Panc1 (cell line): ENCODE data around the gene HNRNPM. TPM values are rescaled to one million over a fixed set of nuclear protein-coding genes. Genes with fewer than 3 reads are reported as not detected.

Experiments used
- ATAC-seq: fragments of 200-7000 bp; cut with Tn5 transposase; 2 replicates; pipeline ENCODE4 v1.9.1; 2020; ENCODE audit warnings: mild to moderate bottlenecking, moderate library complexity
- BruUV-seq: library from RNA; stranded (reverse); fragments of 400-500 nt; replicated peaks from 2 replicates; lab custom pipeline; 2021; lab: Mats Ljungman, UMichigan
- CTCF ChIA-PET: fragments of 300-600 bp; sonication (Branson Sonifier 250); formaldehyde crosslinking; loops from one replicate; lab custom pipeline; 2022; ENCODE audit warnings: antibody characterized with exemption; lab: Charles Lee
- POLR2A ChIA-PET: fragments of 300-600 bp; sonication (Branson Sonifier 250); formaldehyde crosslinking; loops from one replicate; lab custom pipeline; 2022; ENCODE audit warnings: antibody characterized with exemption; lab: Charles Lee
- DNase-seq: peaks from one replicate; pipeline ENCODE4 v3.0.0-alpha.2; 2010; ENCODE audit warnings: low read depth, low spot score
- H3K27ac ChIP-seq: 2 replicates; pipeline ENCODE4 v1.5.1; 2011; ENCODE audit warnings: mild to moderate bottlenecking, low read length, inconsistent platforms
- H3K27me3 ChIP-seq: fragments of 200-500 bp; sonication (Bioruptor generic); 2 replicates; pipeline ENCODE4 v1.6.0; 2014; ENCODE audit warnings: low read length, inconsistent platforms; ENCODE audit not compliant: control insufficient read depth, insufficient read depth
- H3K36me3 ChIP-seq: fragments of 200-500 bp; sonication (Bioruptor generic); 2 replicates; pipeline ENCODE4 v1.5.1; 2014; ENCODE audit warnings: inconsistent platforms, mild to moderate bottlenecking, low read length, moderate library complexity; ENCODE audit not compliant: control insufficient read depth, insufficient read depth
- H3K4me1 ChIP-seq: 2 replicates; pipeline ENCODE4 v1.5.1; 2011; ENCODE audit warnings: inconsistent platforms, mild to moderate bottlenecking, low read length, moderate library complexity; ENCODE audit not compliant: control insufficient read depth, insufficient read depth
- H3K4me3 ChIP-seq, 2 experiments: 2 replicates each; pipeline ENCODE4 v1.5.1; 2011 to 2012; ENCODE audit warnings: low read depth in 2 of 2, low read length in 2 of 2, mild to moderate bottlenecking in 2 of 2, inconsistent platforms in 1 of 2, moderate library complexity in 1 of 2
- H3K9me3 ChIP-seq: fragments of 200-500 bp; sonication (Bioruptor generic); 2 replicates; pipeline ENCODE4 v1.5.1; 2014; ENCODE audit warnings: low read depth, mild to moderate bottlenecking, inconsistent platforms, low read length, moderate library complexity; ENCODE audit not compliant: control insufficient read depth, insufficient read depth
- CTCF ChIP-seq: fragments of 450-650 bp; IDR thresholded peaks from 2 replicates; pipeline ENCODE4 v1.5.1; 2017; ENCODE audit warnings: mild to moderate bottlenecking
- POLR2AphosphoS5 ChIP-seq: IDR thresholded peaks from 2 replicates; pipeline ENCODE4 v1.6.1; 2012; ENCODE audit warnings: mild to moderate bottlenecking, low read depth, low read length, moderate library complexity
- REST ChIP-seq, 2 experiments: IDR thresholded peaks; 2 replicates each; pipeline ENCODE4 v1.6.1; 2011 to 2012; ENCODE audit warnings: low read depth in 2 of 2, control low read depth in 1 of 2, low read length in 1 of 2, mild to moderate bottlenecking in 1 of 2, moderate library complexity in 1 of 2; ENCODE audit not compliant: insufficient read depth in 1 of 2
- SIN3A ChIP-seq: IDR thresholded peaks from 2 replicates; pipeline ENCODE4 v1.6.1; 2012; ENCODE audit warnings: low read depth, mild to moderate bottlenecking, low read length, moderate library complexity, borderline replicate concordance; ENCODE audit not compliant: insufficient read depth
- TCF7L2 ChIP-seq: IDR thresholded peaks from 2 replicates; pipeline ENCODE4 v1.6.1; 2011; ENCODE audit warnings: mild to moderate bottlenecking, low read depth, low read length, inconsistent platforms
- in situ Hi-C: cut with HindIII; loops from 2 replicates; pipeline ENCODE4 v1.10.0; 2016; ENCODE audit warnings: low sequenced_read_pairs, low pct_unique_long_range_greater_than_20kb
- intact Hi-C: fragments of 100-400 bp; cut with micrococcal nuclease; formaldehyde crosslinking; loops from one replicate; pipeline ENCODE4 v1.10.0; 2022; ENCODE audit not compliant: unreplicated experiment
- total RNA-seq: library from RNA; stranded (reverse); gene quantifications from one replicate; pipeline ENCODE4 v1.2.1, GENCODE V29; 2021; ENCODE audit not compliant: unreplicated experiment

Gene HNRNPM
- total RNA-seq, 1 experiment from 2014 or later = 225 TPM

- H3K27me3 ChIP-seq = no peaks in the 10 kb centered on the region
- intact Hi-C loops (no loop called here), in situ Hi-C loops (no loop called here)
- H3K4me3 ChIP-seq = no peak overlapping the region
- no peak for DNase-seq
- TF ChIP-seq POLR2AphosphoS5 (no peak; the same call in 1 of the 2 replicates), CTCF (no peak), SIN3A (no peak)
- no peaks in the 10 kb centered on the region for H3K4me1 ChIP-seq
- H3K36me3 ChIP-seq = peaks cover 3% of the 10 kb centered on the region; the same call in 1 of the 2 replicates
- ChIA-PET POLR2A (no interaction called here), CTCF (no interaction called here)
- no peak overlapping the region for H3K27ac ChIP-seq
- BruUV-seq = no TSS peak
- H3K9me3 ChIP-seq = no peaks in the 10 kb centered on the region
- peak; percentile 24; the same call in 1 of the 2 replicates for ATAC-seq
Measured at GRCh38 chr19:8490395-8490760, 45.6 kb downstream of the HNRNPM start.

- Histone ChIP-seq H3K27ac (no peak overlapping the region), H3K9me3 (no peaks in the 10 kb centered on the region), H3K36me3 (no peaks in the 10 kb centered on the region), H3K4me3 (no peak overlapping the region), H3K27me3 (no peaks in the 10 kb centered on the region), H3K4me1 (no peaks in the 10 kb centered on the region)
- in situ Hi-C loops = no loop called here
- DNase-seq (no peak), ATAC-seq (no peak)
- POLR2A ChIA-PET = no interaction called here
- no TSS peak for BruUV-seq
- CTCF ChIA-PET = no interaction called here
- TF ChIP-seq CTCF (no peak), TCF7L2 (no peak), REST (IDR thresholded peaks at IDR 0.05; ENCODE audit: insufficient read depth in 1 of 2, low read depth in 2 of 2, low read length in 1 of 2) (no peak), POLR2AphosphoS5 (no peak), SIN3A (no peak)
- intact Hi-C loops = no loop called here
Measured at GRCh38 chr19:8490873-8491272, 46.1 kb downstream of the HNRNPM start.

- Histone ChIP-seq H3K9me3 (no peaks in the 10 kb centered on the region), H3K27me3 (no peaks in the 10 kb centered on the region), H3K27ac (no peak overlapping the region), H3K36me3 (no peaks in the 10 kb centered on the region), H3K4me1 (no peaks in the 10 kb centered on the region), H3K4me3 (no peak overlapping the region)
- intact Hi-C loops (no loop called here), in situ Hi-C loops (no loop called here)
- ChIA-PET CTCF (no interaction called here), POLR2A (no interaction called here)
- ATAC-seq = no peak; the same call in 1 of the 2 replicates
- no TSS peak for BruUV-seq
- TF ChIP-seq POLR2AphosphoS5 (no peak), TCF7L2 (no peak), SIN3A (no peak), CTCF (no peak), REST (IDR thresholded peaks at IDR 0.05; ENCODE audit: insufficient read depth in 1 of 2, low read depth in 2 of 2, low read length in 1 of 2) (no peak)
- no peak for DNase-seq
Measured at GRCh38 chr19:8491574-8491973, 46.8 kb downstream of the HNRNPM start.
